Measurements from ENCODE around the gene JAKMIP1. TPM values are rescaled to one million over a fixed set of nuclear protein-coding genes. Genes with fewer than 3 reads are reported as not detected.

The JAKMIP1 gene
- total RNA-seq, 1 donor from 2014 or later: 0.76 TPM

- DNase-seq (ENCODE audit: low spot score) (no peak), ATAC-seq (no peak)
These were observed 9.9 kb downstream of the JAKMIP1 start for GRCh38 chr4:6190486-6190885.

DNA sequence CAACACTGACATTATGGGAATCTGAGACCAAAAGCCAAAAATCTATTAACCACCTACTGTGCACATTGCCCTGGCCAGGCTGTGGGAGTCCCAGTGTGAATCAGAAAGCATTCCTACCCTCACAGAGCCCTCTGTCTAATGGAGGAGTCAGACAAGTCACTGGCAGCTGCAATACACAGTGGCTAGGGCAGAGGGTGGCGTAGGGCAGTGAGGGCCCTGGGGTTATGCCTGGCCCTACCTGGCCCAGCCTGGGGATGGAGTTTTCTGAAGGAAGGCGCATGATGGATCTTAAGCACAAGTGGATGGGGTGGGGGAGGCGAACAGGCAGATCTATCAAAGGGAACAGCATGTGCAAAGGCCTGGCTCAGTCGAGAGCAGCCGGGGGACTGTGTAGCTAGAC is 10.8 kb downstream of the JAKMIP1 start:
- intact Hi-C loops (cut with DNase I): no loop called here
- ATAC-seq (no peak), DNase-seq (ENCODE audit: low spot score) (no peak)

More at GRCh38 chr4:6190486-6190885, 9.9 kb downstream of the JAKMIP1 start:
- intact Hi-C loops (cut with DNase I): no loop called here

- no peak for ATAC-seq
- no peak for DNase-seq (ENCODE audit: low spot score)
- intact Hi-C loops (cut with DNase I): no loop called here
These were observed 11.6 kb downstream of the JAKMIP1 start for GRCh38 chr4:6188687-6189305.

DNA sequence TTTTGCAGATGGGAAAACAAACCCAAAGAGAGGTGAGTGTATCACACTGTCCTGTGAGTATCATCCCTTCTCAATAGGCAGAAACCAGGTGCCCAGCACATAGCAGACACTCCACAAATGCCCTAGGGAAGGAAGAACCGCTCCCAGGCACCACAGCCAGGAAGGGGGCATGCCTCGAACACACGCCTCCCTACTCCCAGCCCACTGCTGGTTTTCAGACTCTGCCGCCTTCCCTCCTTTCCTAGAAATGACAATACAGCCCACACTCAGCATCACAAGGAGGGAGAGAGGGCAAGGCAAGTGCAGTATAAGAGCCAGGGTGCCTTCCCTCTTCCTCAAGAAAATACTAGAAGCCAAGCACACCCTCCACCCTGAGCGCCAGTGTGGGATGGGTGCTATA is 16.2 kb downstream of the JAKMIP1 start:
- ATAC-seq: no peak
- intact Hi-C loops (cut with DNase I): loop anchor here (5.0 kb wide), 1 partner anchor 1873 kb away; no protein-coding TSS in a partner anchor
- DNase-seq (ENCODE audit: low spot score): no peak

GRCh38 chr4:6183740-6184139 is 16.6 kb downstream of the JAKMIP1 start:
- no peak for ATAC-seq
- intact Hi-C loops (cut with DNase I): loop anchor here (5.0 kb wide), 1 partner anchor 1874 kb away; no protein-coding TSS in a partner anchor
- DNase-seq (ENCODE audit: low spot score): no peak

DNA sequence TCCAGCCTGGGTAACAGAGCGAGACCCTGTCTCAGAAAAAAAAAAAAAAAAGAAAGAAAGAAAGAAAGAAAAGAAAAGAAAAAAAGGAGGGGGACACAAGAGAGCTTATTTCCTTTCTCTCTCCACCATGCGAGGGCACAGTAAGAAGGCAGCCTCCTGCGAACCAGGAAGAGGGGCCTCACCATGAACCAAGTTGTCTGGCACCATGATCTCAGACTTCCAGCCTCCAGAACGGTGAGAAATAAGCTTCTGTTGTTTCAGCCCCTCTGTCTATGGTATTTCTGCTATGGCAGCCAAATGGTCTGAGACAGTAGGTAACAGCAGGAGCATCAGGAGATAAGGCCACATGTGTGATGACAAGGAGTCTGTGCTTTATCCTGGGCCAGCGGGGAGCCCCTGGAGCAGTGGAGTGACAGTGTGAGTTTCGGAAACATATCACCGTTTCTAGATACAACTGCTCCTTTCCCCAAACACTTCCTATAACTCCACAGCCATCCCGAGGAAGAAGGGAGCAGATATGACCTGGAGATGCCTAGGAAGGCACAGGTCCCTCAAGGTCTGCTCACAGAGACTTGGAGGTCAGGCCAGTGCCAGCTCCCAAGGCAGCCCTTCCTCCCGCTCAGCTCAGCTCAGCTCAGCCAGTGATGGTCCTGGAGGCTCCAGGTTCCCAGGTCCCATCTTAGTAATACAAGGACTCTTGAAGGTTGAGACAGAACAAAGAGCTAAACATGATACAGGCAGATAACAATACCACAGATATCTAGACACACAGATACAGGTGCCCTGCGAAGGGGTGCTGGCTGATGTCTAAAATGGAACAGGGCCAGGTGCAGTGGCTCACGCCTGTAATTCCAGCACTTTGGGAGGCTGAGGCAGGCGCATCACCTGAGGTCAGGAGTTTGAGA is 17.7 kb downstream of the JAKMIP1 start:
- no peak for ATAC-seq
- intact Hi-C loops (cut with DNase I): loop anchor here (5.0 kb wide), 1 partner anchor 1875 kb away; no protein-coding TSS in a partner anchor
- DNase-seq (ENCODE audit: low spot score): no peak

DNA sequence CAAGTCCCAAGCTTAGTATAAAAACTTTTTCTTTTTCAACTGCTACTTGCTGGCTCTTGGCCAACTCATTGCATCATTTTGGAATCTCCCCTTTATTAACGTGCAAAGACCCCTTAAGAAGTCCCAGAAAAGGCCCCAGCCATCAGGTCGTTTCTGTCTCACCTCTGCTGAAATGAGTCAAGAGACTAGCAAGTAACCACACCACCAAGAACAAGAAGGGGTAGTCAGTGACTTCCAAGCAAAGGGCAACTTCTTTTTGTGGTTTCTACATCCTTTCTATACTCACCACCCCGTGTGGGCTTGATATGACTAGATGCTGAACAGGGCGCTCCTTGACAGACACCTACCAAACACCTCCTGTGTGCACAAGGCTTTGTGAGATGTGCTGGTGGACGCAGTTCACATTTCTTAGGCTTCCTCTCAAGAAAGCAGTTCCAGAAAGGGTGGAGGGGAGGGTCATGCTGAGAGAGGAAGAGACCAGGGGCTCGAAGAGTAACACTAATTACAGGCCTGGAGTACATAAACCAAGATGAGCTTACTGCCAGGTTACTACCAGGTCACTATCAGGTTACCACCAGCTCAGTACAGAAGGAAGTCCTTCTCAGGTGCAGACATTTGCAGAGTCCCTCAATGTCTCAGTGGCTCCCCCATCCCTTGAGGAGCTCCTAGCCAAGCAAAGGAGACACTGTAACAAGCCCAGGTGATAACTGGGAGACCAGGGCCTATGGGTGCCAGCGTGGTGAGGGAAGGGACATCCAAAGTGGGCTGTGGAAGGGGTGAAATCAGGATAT is 19.3 kb downstream of the JAKMIP1 start:
- DNase-seq (ENCODE audit: low spot score) (no peak), ATAC-seq (no peak)
- intact Hi-C loops (cut with DNase I): loop anchor here (5.0 kb wide), 1 partner anchor 1876 kb away; no protein-coding TSS in a partner anchor

GRCh38 chr4:6179362-6179761 is 21.0 kb downstream of the JAKMIP1 start:
- ATAC-seq (no peak), DNase-seq (ENCODE audit: low spot score) (no peak)
- intact Hi-C loops (cut with DNase I): no loop called here

DNA sequence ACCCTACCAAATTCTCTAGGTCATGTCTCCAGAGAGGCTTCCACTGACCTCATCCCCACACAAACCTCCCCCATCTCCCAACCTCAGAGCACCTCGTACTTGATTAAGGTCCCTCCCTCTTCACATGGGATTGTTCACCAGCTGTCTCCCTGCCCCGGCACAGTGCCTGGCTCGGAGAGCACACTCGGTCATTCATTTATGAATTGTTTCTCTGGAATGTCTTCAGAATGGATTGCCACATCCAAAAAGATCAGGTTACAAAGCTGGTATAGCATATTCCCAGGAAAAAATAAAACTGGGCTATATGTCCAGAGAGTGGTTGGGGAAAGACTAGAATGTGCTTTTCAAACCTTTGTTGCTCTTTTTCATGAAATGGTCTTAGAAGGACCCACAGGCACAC is 21.6 kb downstream of the JAKMIP1 start:
- DNase-seq (ENCODE audit: low spot score) (no peak), ATAC-seq (no peak)
- intact Hi-C loops (cut with DNase I): no loop called here

GRCh38 chr4:6177587-6178197 is 22.7 kb downstream of the JAKMIP1 start:
- no peak for ATAC-seq
- no peak for DNase-seq (ENCODE audit: low spot score)
- intact Hi-C loops (cut with DNase I): no loop called here

DNA sequence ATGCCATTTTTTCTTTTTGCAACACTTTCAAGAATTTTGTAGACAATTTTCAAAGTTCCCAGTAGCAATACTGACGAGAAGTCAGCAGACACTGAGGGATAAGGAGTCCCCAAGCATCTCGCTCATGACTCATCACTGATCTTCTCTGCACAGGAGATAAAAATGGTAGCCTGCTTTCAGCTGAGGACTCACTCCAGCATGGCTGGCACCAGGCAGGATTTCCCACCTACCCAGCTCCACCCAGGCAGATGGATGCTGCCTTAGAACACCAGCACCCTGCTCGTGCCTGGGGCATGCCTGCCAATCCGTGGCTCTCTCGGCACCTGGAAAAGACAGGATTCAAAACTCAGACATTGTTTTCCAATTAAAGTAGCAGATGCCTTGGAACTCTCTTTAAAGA is 24.9 kb downstream of the JAKMIP1 start:
- ATAC-seq (no peak), DNase-seq (ENCODE audit: low spot score) (no peak)
- intact Hi-C loops (cut with DNase I): no loop called here

- DNase-seq (ENCODE audit: low spot score) (no peak), ATAC-seq (no peak)
- intact Hi-C loops (cut with DNase I): no loop called here
These were observed 27.5 kb downstream of the JAKMIP1 start for GRCh38 chr4:6172927-6173200.

GRCh38 chr4:6172093-6172926 is 28.0 kb downstream of the JAKMIP1 start:
- DNase-seq (ENCODE audit: low spot score): no peak
- intact Hi-C loops (cut with DNase I): no loop called here
- no peak for ATAC-seq

- intact Hi-C loops (cut with DNase I): no loop called here
These were observed 31.1 kb downstream of the JAKMIP1 start for GRCh38 chr4:6169239-6169638.

DNA sequence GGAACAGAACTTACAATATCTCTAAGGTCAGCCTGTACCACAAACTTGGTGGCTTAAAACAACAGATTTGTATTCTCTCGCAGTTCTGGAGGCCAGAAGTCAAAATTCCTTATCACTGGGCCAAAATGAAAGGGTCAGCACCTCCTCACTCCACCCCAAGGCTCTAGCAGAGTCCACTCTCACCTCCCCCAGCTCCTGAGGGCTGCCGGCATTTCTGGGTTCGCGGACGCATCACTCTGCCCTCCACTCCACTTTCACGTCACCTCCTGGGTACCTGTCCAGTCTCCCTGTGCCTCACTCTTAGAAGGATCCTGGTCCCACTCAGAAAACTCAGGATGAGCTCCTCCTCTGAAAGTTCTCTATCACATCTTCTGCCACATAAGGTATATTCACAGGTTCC is 34.6 kb downstream of the JAKMIP1 start:
- ATAC-seq: no peak
- DNase-seq (ENCODE audit: low spot score): no peak
- intact Hi-C loops (cut with DNase I): no loop called here

More at GRCh38 chr4:6169239-6169638, 31.1 kb downstream of the JAKMIP1 start:
- ATAC-seq (no peak), DNase-seq (ENCODE audit: low spot score) (no peak)

- intact Hi-C loops (cut with DNase I): no loop called here
- DNase-seq (ENCODE audit: low spot score): no peak
- ATAC-seq: no peak
These were observed 37.5 kb downstream of the JAKMIP1 start for GRCh38 chr4:6162885-6163284.

GRCh38 chr4:6161921-6162464 is 38.4 kb downstream of the JAKMIP1 start:
- DNase-seq (ENCODE audit: low spot score): no peak

GRCh38 chr4:6160536-6160935 is 39.8 kb downstream of the JAKMIP1 start:
- DNase-seq (ENCODE audit: low spot score) (no peak), ATAC-seq (no peak)
- intact Hi-C loops (cut with DNase I): no loop called here

More at GRCh38 chr4:6161921-6162464, 38.4 kb downstream of the JAKMIP1 start:
- intact Hi-C loops (cut with DNase I): no loop called here
- no peak for ATAC-seq
